ENCODE results near the gene DUS1L.

Gene DUS1L

GRCh38 chr17:82081546-82081945 is 15.9 kb upstream of the DUS1L start:
- TF ChIP-seq CTCF (IDR thresholded peaks at IDR 0.05; ENCODE audit: low read depth, low read length) = no peak
- no peak overlapping the region for H3K4me3 ChIP-seq (ENCODE audit: low read depth, low read length)

GRCh38 chr17:82080789-82081464 is 15.3 kb upstream of the DUS1L start:
- no peak for TF ChIP-seq CTCF (IDR thresholded peaks at IDR 0.05; ENCODE audit: low read depth, low read length)

GRCh38 chr17:82080048-82080788 is 14.6 kb upstream of the DUS1L start:
- no peak for TF ChIP-seq CTCF (IDR thresholded peaks at IDR 0.05; ENCODE audit: low read depth, low read length)

More at GRCh38 chr17:82080789-82081464, 15.3 kb upstream of the DUS1L start:
- H3K4me3 ChIP-seq (ENCODE audit: low read depth, low read length) = no peak overlapping the region

GRCh38 chr17:82079001-82079677 is 13.5 kb upstream of the DUS1L start:
- H3K4me3 ChIP-seq (ENCODE audit: low read depth, low read length) = no peak overlapping the region
- TF ChIP-seq CTCF (IDR thresholded peaks at IDR 0.05; ENCODE audit: low read depth, low read length) = no peak

More at GRCh38 chr17:82080048-82080788, 14.6 kb upstream of the DUS1L start:
- no peak overlapping the region for H3K4me3 ChIP-seq (ENCODE audit: low read depth, low read length)

GRCh38 chr17:82078433-82078832 is 12.8 kb upstream of the DUS1L start:
- TF ChIP-seq CTCF (IDR thresholded peaks at IDR 0.05; ENCODE audit: low read depth, low read length) = no peak
- no peak overlapping the region for H3K4me3 ChIP-seq (ENCODE audit: low read depth, low read length)

GRCh38 chr17:82077617-82078358 is 12.2 kb upstream of the DUS1L start:
- no peak for TF ChIP-seq CTCF (IDR thresholded peaks at IDR 0.05; ENCODE audit: low read depth, low read length)
- H3K4me3 ChIP-seq (ENCODE audit: low read depth, low read length) = no peak overlapping the region

Measured in WI38 (cell line).